ENCODE data around the gene NMUR1.
"Not testable (repeated sequence)": the region's sequence is repeated elsewhere in the genome, so short reads cannot be mapped to it uniquely, and the experiment has no call there.

Gene NMUR1, protein sequence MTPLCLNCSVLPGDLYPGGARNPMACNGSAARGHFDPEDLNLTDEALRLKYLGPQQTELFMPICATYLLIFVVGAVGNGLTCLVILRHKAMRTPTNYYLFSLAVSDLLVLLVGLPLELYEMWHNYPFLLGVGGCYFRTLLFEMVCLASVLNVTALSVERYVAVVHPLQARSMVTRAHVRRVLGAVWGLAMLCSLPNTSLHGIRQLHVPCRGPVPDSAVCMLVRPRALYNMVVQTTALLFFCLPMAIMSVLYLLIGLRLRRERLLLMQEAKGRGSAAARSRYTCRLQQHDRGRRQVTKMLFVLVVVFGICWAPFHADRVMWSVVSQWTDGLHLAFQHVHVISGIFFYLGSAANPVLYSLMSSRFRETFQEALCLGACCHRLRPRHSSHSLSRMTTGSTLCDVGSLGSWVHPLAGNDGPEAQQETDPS

DNA sequence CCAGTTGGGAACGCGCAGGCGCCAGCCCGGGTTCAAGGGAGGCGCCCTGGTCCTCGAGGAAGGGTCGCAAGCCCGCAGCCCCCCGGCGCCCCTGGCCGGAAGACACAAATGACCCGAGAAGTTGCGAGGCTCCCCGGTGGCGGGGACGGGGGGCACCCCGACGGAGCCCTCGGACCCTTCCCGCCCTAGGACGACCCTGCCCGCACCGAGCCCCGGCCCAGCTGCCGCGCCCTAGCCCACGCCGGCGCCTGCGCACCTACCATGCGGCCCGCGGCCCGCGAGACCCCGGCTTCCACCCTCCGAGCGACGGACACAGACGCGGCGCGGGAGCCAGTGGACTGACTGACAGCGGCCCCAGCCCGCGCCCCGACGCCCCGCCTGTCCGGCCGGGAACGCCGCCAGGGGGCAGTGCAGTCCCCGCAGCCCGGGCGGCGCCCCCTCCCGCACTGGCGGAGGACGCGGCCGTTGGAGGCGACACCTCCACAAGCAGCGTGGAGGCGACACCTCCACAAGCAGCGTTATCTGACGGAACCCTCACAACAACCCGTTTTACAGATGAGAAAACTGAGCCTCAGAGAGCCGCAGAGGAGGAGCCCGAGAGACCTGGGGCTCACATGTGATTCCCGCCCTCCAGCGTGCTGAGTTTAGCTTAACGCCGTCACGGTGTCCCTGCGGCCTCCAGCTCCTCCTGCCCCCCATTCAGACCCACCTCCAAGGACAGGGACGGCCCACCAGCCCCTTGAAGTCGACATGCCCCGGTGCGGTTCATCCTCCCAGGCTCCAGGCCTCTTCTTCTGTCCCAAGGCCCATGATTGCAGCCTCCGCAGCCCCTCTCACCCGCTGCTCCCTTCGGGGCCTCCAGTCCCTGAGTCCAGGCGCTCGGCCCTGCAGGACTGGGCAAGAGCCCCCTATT, at the start of gene NMUR1:
Gene NMUR1 (minus strand): TSS at position 347 of the 913 bp plus-strand sequence. CDS start 84 bp downstream, at position 263.
- in situ Hi-C loops (cut with HindIII; ENCODE audit: low sequenced_read_pairs), result no loop called here

DNA sequence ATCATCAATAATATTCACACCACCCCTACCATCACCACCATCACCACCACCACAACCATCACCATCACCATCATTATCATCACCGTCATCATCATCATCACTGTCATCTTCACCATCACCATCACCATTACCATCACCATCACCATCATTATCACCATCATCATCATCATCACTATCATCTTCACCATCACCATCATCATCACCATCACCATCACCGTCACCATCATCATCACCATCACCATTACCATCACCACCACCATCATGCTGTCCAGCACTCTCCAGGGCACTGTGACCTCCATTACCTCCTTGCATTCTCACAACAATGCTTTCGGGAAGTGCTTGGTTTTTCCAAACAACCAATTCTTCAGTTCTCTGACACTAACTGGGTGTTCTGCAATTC, 49.3 kb upstream of the NMUR1 start:
- in situ Hi-C loops (cut with HindIII; ENCODE audit: low sequenced_read_pairs), result no loop called here

DNA sequence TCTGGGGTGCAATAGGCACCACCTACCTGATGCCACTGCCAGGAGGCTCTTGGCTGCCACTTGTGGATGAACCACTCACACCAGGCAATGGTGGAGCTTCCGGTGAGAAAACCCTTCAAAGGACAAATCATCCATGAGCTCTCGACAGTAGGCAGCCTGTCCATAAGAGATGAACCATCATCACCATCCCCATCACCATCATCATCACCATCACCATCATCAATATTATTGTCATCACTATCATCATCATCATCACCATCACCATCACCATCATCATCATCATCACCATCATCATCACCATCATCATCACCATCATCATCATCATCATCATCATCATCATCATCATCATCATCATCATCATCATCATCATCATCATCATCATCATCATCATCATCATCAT, 48.4 kb upstream of the NMUR1 start:
- in situ Hi-C loops (cut with HindIII; ENCODE audit: low sequenced_read_pairs), result not testable (repeated sequence)

DNA sequence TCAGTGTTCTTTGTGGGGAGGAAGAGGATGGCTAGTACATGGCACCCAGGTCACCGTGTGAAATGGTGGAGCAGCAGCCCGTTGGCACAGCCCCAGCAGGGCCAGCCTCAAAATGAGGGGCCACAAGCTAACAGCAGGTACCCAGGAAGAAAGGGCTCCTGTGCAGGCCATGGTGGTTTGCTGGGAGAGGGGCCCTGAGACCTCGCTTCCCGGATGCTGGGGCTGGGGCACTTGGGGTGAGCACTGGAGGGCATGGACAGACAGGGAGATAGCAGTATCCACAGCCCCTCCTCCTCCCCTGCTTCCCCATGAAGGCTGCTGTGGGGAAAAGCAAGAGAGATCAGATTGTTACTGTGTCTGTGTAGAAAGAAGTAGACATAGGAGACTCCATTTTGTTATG, 46.2 kb upstream of the NMUR1 start:
- in situ Hi-C loops (cut with HindIII; ENCODE audit: low sequenced_read_pairs), result no loop called here

DNA sequence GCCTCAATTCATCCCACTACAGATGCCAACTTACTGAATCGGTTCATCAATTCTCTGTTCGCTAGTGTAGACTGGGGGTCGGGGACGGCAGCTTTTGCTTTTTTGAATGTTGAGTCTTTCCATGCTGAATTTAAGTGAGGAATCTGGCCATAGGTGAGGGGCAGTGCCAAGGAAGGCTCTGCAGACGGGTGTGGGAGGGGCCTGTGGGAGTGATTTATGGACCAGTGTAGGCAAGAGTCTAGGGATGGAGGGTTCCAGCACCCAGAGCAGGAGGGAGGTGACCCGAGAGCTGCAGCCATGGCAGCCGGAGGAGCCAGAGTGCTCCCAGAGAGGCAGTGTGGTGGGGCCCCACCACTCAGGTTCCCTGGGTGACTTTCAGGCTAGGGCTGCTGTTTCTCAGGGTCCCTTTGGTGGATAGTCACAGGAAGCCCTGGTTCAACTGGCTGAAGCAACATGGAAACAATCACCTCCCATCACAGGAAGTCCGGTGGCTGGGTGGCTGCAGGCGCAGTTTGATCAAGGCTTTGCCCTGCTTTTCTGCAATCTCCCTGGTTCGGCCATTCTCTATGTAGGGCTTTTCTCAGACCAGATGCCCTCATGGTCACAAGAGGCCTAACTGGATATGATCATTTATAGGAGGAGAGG, 45.5 kb upstream of the NMUR1 start:
- in situ Hi-C loops (cut with HindIII; ENCODE audit: low sequenced_read_pairs), result no loop called here

DNA sequence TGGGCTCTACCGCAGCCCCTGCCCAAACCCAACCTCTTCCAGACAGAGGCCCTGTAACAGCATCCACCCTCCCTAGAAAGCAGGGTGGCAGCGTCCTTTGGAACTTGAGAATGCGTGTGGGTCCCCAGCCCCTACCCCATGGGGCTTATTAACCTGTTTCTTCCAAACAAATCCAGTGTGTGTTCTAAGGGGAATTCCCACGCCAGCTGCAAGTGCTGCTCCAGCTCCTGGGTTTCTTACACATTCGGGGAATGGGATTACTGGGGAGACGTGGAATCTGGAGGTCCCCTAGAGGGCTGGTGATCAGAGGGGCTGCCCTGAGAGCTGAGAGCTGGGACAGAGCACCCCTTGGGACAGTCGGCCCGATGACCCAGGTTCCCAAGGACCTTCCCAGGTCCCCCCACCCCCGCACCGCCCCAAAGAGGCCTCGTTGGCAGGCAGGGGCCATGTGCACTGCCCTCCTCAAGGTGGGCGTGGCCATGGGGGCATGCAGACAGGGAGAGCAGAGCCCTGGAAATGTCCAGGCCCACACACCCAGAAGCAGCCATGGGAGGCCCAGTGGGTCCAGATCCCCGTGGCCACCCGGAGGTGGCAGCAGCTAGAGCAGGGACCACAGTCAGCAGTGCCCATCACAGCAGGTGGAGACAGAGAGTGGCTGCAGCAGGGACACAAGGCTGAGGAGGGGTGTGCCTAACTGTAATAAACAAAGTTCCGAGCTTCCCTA, 43.6 kb upstream of the NMUR1 start:
- in situ Hi-C loops (cut with HindIII; ENCODE audit: low sequenced_read_pairs), result no loop called here

DNA sequence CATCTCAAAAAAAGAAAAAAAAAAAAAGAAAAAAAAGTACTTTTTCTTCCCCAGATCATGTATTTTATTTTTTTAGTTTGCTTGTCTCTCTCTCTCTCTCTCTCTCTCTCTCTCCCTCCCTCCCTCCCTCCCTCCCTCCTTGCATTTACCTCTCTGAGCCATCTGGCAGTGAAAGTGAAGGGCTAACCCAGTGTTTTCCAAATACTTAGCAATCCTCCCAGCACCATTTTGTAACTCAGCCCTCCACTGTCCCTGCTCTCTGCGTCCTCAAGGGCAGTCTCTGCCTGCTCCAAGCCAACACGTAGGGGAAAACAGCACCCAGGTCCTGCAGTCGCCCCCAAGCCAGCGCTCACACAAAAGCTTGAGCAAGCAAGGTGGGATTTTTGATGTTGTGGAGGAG, 42.9 kb upstream of the NMUR1 start:
- in situ Hi-C loops (cut with HindIII; ENCODE audit: low sequenced_read_pairs), result no loop called here

DNA sequence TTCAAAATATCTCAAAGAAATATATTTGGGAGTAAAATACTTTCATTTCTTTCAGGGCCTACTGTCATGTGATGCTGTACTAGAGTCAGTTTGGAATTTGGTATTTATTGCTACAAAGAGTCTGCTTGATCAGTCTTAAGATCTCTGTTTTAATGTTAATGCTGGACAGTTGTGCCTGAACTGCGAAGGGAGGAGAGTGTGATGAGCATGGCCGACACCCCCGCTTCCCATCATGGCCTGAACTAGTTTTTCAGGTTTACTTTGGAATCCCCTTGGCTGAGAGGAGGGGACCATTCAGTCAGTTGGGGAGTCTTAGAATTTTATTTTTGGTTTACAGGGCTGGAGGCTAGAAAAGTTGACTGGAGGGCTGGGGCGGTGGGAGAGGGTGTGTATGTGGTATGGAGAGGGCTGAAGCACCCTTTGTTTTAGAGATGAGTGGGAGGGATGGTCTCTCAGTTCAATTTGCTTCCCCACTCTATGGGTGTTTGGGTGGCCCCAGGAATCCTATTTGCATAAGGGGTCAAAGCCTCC, 41.5 kb upstream of the NMUR1 start:
- in situ Hi-C loops (cut with HindIII; ENCODE audit: low sequenced_read_pairs), result no loop called here

DNA sequence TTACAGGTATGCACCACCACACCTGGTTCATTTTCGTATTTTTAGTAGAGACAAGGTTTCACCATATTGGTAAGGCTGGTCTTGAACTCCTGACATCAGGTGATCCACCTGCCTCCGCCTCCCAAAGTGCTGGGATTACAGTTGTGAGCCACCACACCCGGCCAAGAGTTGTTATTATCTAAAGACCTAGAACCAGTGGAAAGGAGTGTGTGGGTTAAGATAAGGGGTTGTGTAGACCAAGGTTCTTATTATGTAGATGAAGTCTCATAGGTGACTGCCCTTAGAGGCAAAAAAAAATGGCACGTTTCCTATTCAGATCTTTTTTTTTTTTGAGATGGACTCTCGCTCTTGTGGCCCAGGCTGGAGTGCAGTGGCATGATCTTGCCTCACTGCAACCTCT, 40.7 kb upstream of the NMUR1 start:
- in situ Hi-C loops (cut with HindIII; ENCODE audit: low sequenced_read_pairs), result not testable (repeated sequence)

DNA sequence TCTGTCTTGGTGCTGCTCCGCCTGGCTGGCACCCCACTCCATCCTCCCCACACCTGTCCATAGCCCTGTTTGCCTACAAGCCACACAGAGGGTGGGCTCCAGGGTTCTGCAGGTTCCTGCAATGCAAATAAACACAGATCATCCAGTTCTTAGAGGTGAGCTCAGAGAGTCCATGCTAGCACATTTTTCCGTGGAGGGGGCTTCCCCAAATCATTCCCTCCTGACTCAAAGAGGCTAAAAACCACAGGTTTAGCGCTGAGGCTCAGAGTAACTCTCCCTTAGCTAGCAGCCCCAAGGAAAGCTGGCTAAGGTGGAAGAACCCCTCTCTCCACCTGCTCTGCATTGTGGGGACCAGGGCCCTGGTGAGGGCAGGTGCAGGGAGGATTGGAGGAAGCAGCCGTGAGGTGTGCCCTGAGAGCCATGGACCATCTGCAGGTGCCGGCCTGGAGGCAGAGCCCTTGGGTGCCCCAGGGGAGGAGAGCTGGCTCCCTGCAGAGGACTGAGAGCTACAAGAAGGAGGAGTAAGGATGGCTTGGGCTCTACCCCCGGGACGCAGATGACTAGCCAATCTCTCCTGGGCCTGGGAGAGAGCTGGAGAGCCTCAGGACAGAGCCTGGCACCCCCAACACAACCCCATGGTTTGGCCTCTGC, 38.7 kb upstream of the NMUR1 start:
- in situ Hi-C loops (cut with HindIII; ENCODE audit: low sequenced_read_pairs), result no loop called here

DNA sequence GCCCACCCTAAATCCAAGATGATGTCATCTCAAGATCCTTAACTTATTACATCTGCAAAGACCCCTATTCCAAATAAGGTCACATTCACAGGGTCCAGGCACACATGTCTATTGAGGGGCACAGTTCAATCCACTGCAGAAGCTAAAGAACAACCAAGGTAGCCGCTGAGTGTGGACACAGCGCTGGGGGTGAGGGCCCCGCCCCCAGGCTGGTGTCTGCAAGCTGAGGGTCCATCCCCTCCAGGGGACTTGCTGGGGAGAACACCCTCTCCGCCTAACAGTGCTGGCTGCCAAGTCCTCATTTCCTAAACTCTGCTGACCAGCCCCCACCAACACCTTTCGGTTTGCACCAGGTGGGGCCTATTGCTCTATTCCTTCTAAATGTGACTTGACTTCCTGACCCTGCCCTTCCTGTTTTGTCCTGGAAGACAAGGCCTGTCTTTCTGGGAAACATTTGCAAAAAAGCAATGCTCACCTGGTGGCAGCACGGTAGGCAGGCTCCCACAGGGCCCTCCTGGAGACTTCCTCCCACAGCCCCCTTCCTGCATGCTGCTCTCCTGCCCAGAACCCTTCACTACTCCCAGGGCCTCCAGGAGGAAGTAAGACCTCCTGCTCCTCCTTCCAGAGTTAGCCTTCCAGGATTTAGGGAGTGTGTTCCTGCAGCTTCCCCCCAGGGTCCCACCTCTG, 38.0 kb upstream of the NMUR1 start:
- in situ Hi-C loops (cut with HindIII; ENCODE audit: low sequenced_read_pairs), result no loop called here

DNA sequence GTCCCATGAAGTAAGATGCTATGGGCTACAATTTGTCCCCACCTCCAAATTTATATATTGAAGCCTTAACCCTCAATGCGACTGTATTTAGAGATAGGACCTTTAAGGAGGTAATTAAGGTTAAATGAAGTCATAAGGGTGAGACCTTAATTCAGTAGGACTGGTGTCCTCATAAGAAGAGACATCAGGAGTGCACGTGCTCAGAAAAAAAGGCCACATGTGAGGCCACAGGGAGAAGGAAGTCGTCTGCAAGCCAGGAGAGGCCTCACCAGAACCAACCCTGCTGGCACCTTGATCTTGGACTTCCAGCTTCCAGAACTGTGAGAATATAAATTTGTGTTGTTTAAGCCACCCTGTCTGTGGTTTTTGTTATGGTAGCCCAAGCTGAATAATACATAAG, 36.9 kb upstream of the NMUR1 start:
- in situ Hi-C loops (cut with HindIII; ENCODE audit: low sequenced_read_pairs), result no loop called here

DNA sequence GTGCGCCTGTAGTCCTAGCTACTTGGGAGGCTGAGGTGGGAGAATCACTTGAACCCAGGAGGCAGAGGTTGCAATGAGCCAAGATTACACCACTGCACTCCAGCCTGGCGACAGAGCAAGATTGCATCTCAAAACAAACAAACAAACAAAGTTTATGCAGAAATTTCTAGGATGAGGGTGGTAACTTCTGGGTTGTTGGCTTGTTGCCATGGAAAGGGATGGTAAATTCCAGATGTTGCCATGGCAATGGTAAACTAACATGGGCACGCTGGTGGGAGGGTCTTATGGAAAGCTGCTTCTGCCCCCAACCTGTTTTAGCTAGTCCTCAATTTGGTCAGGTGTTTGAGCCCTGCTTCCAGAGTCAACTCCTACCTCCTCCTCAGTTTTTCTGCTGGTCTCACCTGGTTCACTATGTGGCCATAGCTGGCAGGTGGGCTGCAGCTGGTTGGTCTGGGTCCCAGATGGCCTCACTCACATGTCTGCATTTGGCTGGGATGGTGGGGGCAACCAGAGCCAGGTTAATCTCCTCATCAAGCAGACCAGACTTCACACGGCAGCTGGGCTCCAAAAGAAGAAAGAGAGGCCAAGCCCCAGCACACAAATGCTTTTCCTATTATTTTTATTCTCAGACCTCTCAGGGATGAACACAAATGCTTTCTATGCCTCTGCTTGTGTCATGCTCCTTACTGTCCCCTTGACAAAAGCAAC, 35.8 kb upstream of the NMUR1 start:
- in situ Hi-C loops (cut with HindIII; ENCODE audit: low sequenced_read_pairs), result no loop called here

DNA sequence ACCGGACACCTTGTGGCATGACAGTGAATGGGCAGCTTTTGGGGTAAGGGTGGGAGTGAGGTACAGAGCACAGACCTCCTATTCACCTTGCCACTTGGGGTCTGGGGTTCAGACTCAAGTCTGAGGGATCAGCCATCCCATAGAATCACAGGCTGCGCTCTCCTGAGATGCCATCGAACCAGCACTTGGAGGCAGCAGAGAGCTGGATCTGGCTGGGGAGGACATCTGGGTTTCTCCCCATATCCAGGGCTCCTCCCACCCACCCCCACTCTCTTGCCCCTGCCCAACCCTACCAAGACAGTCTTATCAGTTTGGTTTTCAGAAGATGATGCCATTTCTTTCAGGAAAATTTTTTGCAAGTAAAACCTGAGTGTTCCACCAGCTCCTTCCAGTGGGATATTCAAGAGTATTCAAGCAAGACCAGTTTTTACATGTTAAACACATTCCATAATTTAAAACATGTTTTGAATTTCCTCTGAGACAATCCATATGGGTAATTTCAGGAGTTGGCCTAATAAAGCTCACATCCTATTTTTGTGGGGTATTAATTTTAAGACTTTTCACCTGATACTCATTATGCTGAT, 33.2 kb upstream of the NMUR1 start:
- in situ Hi-C loops (cut with HindIII; ENCODE audit: low sequenced_read_pairs), result no loop called here

DNA sequence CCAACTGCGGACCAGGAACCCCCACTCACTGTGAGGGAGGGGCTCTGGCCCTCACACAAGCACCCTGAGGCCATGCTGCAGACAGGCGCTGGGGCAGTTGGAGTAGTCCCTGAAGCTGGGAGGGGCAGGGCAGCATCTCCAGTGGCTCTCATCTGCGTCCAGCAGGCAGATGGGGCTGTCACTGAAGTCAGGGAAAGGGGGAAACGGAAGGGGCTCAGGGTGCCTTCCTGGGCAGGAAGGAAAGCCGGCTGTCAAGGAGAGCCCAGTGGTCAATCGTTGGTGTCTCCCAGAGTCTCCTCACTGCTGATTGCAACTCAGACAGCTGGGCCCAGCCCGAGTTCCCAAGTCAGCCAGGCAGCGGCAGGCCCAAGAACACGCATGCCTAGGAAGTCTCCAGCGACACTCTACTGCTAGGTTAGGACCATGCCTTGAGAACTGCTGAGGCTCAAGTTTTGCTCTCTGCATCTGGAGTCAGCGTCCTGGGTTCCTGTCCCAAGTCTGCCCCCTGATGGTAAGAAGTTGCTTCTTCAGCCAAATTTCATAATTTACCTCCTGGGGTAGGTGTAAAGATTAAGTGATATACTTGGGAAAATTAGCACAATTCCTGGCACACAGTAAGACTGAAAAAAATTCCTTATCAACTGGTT, 27.4 kb upstream of the NMUR1 start:
- in situ Hi-C loops (cut with HindIII; ENCODE audit: low sequenced_read_pairs), result no loop called here

DNA sequence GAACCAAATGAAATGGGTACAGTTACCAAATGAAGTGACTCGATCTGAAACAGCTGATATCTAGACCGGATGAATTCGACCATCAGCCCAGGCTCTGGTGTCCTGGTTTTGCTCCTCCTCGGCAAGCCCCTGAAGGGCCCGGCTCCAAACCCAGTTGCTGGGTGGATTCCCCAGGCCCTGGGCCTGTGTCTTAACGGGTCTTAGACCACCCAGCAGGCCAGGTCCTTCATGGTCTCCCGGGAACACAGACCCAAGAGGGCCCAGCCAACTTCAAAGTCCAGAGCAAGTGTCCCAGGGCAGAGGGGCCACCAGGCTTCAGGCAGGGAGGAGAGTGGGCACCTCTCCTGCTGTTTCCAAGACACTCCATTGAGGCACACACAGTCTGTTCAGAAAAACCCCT, 26.7 kb upstream of the NMUR1 start:
- in situ Hi-C loops (cut with HindIII; ENCODE audit: low sequenced_read_pairs), result no loop called here

DNA sequence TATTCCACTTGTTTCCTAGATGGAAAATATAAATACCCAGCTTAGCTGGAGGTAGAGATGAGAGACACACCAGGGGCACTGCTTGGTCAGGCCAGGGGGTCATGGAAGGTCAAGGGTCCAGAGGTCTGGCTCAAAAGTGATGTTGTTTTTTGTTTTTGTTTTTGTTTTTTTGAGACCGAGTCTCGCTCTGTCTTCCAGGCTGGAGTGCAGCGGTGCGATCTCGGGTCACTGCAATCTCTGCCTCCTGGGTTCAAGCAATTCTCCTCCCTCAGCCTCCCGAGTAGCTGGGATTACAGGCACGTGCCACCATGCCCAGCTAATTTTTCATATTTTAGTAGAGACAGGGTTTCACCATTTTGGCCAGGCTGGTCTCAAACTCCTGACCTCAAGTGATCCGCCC, 26.3 kb upstream of the NMUR1 start:
- in situ Hi-C loops (cut with HindIII; ENCODE audit: low sequenced_read_pairs), result not testable (repeated sequence)

Data from DLD1 (cell line).